Type B pancreatic cell (in vitro differentiated cells): ENCODE measurements around the gene KEL. TPM values are rescaled to one million over a fixed set of nuclear protein-coding genes. Genes with fewer than 3 reads are reported as not detected.

Source experiments
- DNase-seq: peaks from one replicate; pipeline ENCODE4 v3.0.0; 2021; ENCODE audit warnings: mixed read lengths; ENCODE audit not compliant: unreplicated experiment; ENCODE audit errors: extremely low spot score
- H3K27ac Mint-ChIP-seq: 2 replicates; pipeline ENCODE4 v1.8.0; 2021; ENCODE audit warnings: mild to moderate bottlenecking, mixed read lengths
- H3K27me3 Mint-ChIP-seq: 2 replicates; pipeline ENCODE4 v1.8.0; 2021; ENCODE audit warnings: mixed read lengths
- H3K36me3 Mint-ChIP-seq: 2 replicates; pipeline ENCODE4 v1.8.0; 2021; ENCODE audit warnings: mixed read lengths
- H3K4me1 Mint-ChIP-seq: one replicate; pipeline ENCODE4 v1.8.0; 2021; ENCODE audit warnings: mixed read lengths; ENCODE audit not compliant: unreplicated experiment
- H3K4me3 Mint-ChIP-seq: 2 replicates; pipeline ENCODE4 v1.8.0; 2021; ENCODE audit warnings: mild to moderate bottlenecking, mixed read lengths
- H3K9me3 Mint-ChIP-seq: 2 replicates; pipeline ENCODE4 v1.8.0; 2021; ENCODE audit warnings: mixed read lengths
- CTCF ChIP-seq: fragments of 200-600 bp; sonication (generic); conservative IDR thresholded peaks from 2 replicates; pipeline ENCODE4 v1.5.0; 2021; ENCODE audit warnings: antibody characterized with exemption, mild to moderate bottlenecking
- total RNA-seq: library from RNA; stranded (reverse); gene quantifications from 2 replicates; pipeline ENCODE4 v1.2.1, GENCODE V29; 2021; ENCODE audit warnings: low replicate concordance

KEL gene
- total RNA-seq, 1 donor from 2014 or later, result 2.8 TPM

GRCh38 chr7:142960955-142961512 is 1.1 kb downstream of the KEL start:
- no peak for TF ChIP-seq CTCF
- Mint-ChIP-seq H3K9me3 (peaks cover 1% of the 10 kb centered on the region), H3K27me3 (peaks cover 20% of the 10 kb centered on the region), H3K4me1 (peaks cover 6% of the 10 kb centered on the region), H3K36me3 (no peaks in the 10 kb centered on the region), H3K4me3 (no peak overlapping the region), H3K27ac (no peak overlapping the region)
- no peak for DNase-seq

GRCh38 chr7:142959202-142959601 is 3.0 kb downstream of the KEL start:
- no peak overlapping the region for H3K4me3 Mint-ChIP-seq
- peaks cover 20% of the 10 kb centered on the region for H3K27me3 Mint-ChIP-seq
- H3K27ac Mint-ChIP-seq, result no peak overlapping the region
- no peak for DNase-seq
- no peak for TF ChIP-seq CTCF
- peaks cover 6% of the 10 kb centered on the region for H3K4me1 Mint-ChIP-seq
- no peaks in the 10 kb centered on the region for H3K36me3 Mint-ChIP-seq
- H3K9me3 Mint-ChIP-seq, result peaks cover 7% of the 10 kb centered on the region

DNA sequence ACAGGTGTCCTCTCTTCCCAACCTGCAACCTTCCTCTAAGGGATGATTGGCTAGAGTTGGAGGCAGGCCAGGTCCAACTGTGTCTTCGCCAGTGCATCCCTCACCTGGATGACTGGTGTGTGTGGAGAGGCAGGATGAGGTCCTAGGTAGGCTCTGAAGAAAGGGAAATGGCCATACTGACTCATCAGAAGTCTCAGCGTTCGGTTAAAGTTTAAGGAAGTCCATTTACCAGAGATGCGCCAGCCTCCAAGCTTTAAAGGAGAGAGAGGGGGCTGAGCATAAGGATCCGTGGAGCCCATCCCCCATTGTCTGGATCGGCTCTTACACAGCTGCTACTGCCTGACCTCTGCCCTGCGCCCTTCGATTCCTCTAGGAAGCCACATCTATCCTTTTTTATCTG is 4.4 kb downstream of the KEL start:
- no peak for TF ChIP-seq CTCF
- Mint-ChIP-seq H3K4me1 (no peaks in the 10 kb centered on the region), H3K4me3 (no peak overlapping the region), H3K36me3 (no peaks in the 10 kb centered on the region), H3K27me3 (peaks cover 23% of the 10 kb centered on the region), H3K27ac (no peak overlapping the region), H3K9me3 (peaks cover 7% of the 10 kb centered on the region)
- DNase-seq, result no peak

DNA sequence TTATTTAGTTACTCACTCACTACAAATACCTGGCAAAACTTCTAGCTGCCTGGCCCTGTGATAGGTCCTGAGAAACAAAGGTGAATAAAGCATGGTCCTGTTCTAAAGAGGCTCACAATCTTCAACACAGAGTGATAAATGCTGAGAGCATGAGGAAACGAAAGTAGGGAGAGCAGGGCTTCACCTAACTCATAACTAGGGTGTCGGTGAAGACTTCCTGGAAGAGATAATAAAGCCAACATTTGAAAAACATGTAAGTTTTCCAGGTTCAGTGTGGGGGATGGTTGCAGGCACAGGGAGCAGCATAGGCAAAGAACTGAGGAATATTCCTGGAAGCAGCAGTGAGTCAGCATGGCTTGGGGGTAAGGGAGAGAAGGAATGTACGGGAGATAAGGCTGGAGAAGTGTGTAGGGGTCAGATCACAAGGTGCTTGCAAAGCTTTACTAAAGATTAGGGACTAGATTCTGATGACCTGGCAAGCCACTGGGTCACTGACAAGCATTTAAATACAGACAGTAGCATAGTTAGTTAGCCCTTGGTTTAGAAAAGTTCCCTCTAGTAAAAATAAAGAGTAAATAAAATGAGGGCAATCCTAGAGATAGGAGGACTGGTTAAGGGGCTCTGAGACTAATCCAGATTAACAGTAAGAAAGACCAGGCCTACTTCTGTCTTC is 5.1 kb downstream of the KEL start:
- Mint-ChIP-seq H3K9me3 (peaks cover 7% of the 10 kb centered on the region), H3K36me3 (no peaks in the 10 kb centered on the region), H3K27me3 (peaks cover 23% of the 10 kb centered on the region), H3K27ac (peak overlapping the region; percentile 32), H3K4me3 (no peak overlapping the region), H3K4me1 (no peaks in the 10 kb centered on the region)
- no peak for TF ChIP-seq CTCF
- DNase-seq, result no peak

DNA sequence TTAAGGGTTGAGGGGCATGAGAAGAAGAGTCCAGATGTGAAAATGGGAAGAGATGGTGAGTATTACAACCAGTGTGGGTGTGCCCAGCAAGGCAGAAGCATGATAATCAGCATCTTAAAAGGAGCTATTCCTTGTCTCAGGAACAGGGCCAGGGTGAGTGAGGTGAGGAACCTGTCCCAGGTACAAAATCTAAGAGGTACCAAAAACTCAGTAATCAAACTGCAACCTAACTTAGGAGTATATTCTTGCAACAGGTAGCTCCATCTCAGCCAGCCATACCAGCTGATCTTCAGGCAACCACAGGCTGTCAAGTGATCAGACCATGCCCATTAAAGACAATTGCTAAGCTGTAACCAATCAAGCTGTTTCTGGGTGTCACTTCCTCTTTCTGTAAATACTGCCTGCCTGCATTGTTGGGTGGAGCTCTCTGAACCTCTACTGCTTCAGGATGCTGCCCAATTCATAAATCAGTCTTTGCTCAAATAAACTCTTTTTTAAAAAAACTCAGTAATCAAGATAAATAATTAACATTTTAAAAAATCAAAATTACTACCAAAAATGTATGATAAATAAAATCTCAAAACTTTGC is 7.4 kb downstream of the KEL start:
- peaks cover 22% of the 10 kb centered on the region for H3K27me3 Mint-ChIP-seq
- DNase-seq, result no peak
- H3K9me3 Mint-ChIP-seq, result peaks cover 7% of the 10 kb centered on the region
- no peak overlapping the region for H3K27ac Mint-ChIP-seq
- H3K4me1 Mint-ChIP-seq, result no peaks in the 10 kb centered on the region
- H3K4me3 Mint-ChIP-seq, result no peak overlapping the region
- H3K36me3 Mint-ChIP-seq, result no peaks in the 10 kb centered on the region
- TF ChIP-seq CTCF, result no peak
